Left kidney (tissue), 8 donors: ENCODE data around the gene TFAP2C. TPM values are rescaled to one million over a fixed set of nuclear protein-coding genes. Genes with fewer than 3 reads are reported as not detected.

Experiments used
- DNase-seq: peaks from one replicate; pipeline ENCODE4 v3.0.0-alpha.2; 2013
- long read RNA-seq, 8 donors: transcript quantifications; one replicate each; lab custom pipeline, GENCODE V29; 2026
- polyA plus RNA-seq: library from polyadenylated mRNA; unstranded; fragments of 120-200 nt; gene quantifications from one replicate; pipeline ENCODE4 v1.2.1, GENCODE V29; 2013; ENCODE audit not compliant: insufficient read length

The TFAP2C gene
- polyA plus RNA-seq = 1.1 TPM
- long read RNA-seq, donor 1 = 0 reads
- long read RNA-seq, donor 2 = 0 reads
- long read RNA-seq, donor 3 = 0 reads
- long read RNA-seq, donor 4 = 0 reads
- long read RNA-seq, donor 5 = 0 reads
- long read RNA-seq, donor 6 = 0 reads
- long read RNA-seq, donor 7 = 0 reads
- long read RNA-seq, donor 8 = 0 reads

GRCh38 chr20:56628873-56629463 is at the start of gene TFAP2C:
Gene TFAP2C, plus strand, starts transcription at chr20:56629306. Its CDS starts 239 bp downstream, at chr20:56629545.
- peak; percentile 57 for DNase-seq

- no peak for DNase-seq
Measured at GRCh38 chr20:56580226-56580625, 48.9 kb upstream of the TFAP2C start.

- DNase-seq = no peak
Measured at GRCh38 chr20:56581701-56582100, 47.4 kb upstream of the TFAP2C start.

GRCh38 chr20:56582542-56582941 is 46.6 kb upstream of the TFAP2C start:
- DNase-seq = no peak

- no peak for DNase-seq
Measured at GRCh38 chr20:56584916-56585315, 44.2 kb upstream of the TFAP2C start.

- DNase-seq = no peak
Measured at GRCh38 chr20:56587307-56588041, 41.6 kb upstream of the TFAP2C start.

- DNase-seq = no peak
Measured at GRCh38 chr20:56588996-56589395, 40.1 kb upstream of the TFAP2C start.

GRCh38 chr20:56589633-56590032 is 39.5 kb upstream of the TFAP2C start:
- DNase-seq = no peak

GRCh38 chr20:56590888-56591287 is 38.2 kb upstream of the TFAP2C start:
- no peak for DNase-seq

GRCh38 chr20:56592211-56592610 is 36.9 kb upstream of the TFAP2C start:
- no peak for DNase-seq

- DNase-seq = no peak
Measured at GRCh38 chr20:56592817-56593216, 36.3 kb upstream of the TFAP2C start.

- DNase-seq = no peak
Measured at GRCh38 chr20:56595746-56596475, 33.2 kb upstream of the TFAP2C start.

- DNase-seq = no peak
Measured at GRCh38 chr20:56601166-56601565, 27.9 kb upstream of the TFAP2C start.

GRCh38 chr20:56604673-56605072 is 24.4 kb upstream of the TFAP2C start:
- DNase-seq = no peak

GRCh38 chr20:56605261-56605996 is 23.7 kb upstream of the TFAP2C start:
- no peak for DNase-seq

- DNase-seq = no peak
Measured at GRCh38 chr20:56606174-56606945, 22.7 kb upstream of the TFAP2C start.

GRCh38 chr20:56607061-56607704 is 21.9 kb upstream of the TFAP2C start:
- DNase-seq = no peak

- DNase-seq = no peak
Measured at GRCh38 chr20:56608376-56608775, 20.7 kb upstream of the TFAP2C start.

GRCh38 chr20:56609321-56609720 is 19.8 kb upstream of the TFAP2C start:
- no peak for DNase-seq

GRCh38 chr20:56610098-56610497 is 19.0 kb upstream of the TFAP2C start:
- no peak for DNase-seq

GRCh38 chr20:56614196-56614595 is 14.9 kb upstream of the TFAP2C start:
- DNase-seq = no peak
